C1 segment of cervical spinal cord (tissue), 14 donors: ENCODE results near the gene EIF4EBP3.

Experiments
- DNase-seq, 14 donors: peaks; one replicate each; lab custom pipeline; 2025; lab: John Stamatoyannopoulos, UW

EIF4EBP3 gene

DNA sequence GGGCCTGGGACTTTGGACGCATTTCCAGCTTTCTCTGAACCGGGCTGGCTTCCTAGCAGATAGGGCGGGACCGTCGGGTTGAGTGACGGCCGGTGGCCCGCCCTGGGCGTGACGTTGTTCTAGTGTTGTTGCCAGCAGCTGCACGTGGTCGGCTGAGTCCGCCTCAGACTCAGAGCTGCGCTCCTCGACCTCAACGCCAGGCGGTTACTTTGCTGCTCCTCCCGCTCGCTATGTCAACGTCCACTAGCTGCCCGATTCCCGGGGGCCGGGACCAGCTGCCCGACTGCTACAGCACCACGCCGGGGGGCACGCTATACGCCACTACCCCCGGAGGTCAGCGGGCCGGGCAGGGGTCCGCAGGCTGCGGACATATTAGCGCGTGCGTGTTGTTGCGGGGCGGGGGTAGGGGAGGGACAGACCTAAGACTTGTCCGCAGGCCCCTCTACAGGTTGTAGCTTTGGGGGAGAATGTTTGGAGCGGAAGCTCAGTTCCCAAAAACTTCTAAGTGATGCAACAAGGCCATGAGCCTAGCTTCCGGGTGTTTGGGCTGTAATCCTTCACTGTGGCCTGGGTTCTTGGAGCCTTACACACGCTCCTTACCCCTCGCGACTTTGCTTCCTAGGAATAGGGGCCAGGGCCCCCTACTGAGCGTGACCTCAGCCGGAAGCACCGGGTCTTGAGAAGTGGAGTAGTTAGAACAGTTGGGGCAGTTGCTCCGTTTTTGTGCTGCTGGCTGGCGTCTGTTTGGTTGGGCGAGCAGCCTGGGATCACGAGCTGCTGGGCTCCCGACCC is at the start of gene EIF4EBP3:
Gene EIF4EBP3 (plus strand): TSS at position 155 of the 792 bp plus-strand sequence. CDS start 76 bp downstream, at position 231.
- peak; percentile 52 to 97 (median 91) for DNase-seq

DNA sequence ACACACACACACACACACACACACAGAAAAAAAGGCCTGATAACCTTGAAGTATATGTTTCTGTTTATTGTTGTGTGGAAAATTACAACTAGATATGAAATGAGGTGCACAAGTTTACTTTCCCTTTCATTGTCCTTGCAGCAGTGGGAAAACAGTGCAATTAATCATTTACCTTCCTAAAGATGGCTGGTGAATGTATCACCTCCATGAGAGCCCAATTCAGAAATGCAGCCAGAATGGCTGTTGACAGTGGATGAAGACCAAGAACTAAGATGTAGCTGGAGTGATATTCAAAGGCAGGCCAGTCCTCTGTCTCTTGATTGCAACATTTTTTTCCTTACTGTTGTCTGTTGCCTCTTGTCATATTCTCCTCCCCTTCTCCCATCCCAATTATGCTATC is 49.6 kb upstream of the EIF4EBP3 start:
- no peak for DNase-seq

DNA sequence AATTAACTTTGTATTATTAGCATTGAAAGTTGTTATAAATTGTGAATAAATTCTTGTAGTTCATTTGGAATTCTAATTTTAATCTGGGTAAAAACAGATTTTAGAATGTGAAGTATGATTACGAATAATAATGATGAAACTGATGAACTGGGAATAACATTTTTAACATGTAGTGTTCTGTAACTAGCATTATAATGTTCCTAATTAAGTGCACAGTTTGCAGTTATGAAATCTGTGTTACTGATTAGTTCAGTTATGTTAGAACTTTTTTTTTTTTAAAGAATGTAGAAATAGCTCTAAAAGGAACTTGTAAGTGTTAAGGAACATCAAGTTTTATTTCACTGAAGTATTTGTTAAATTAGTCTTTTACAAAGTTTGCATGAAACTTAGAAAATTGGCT is 48.9 kb upstream of the EIF4EBP3 start:
- no peak for DNase-seq

- DNase-seq: no peak
Observed at GRCh38 chr5:140502834-140503233, 44.6 kb upstream of the EIF4EBP3 start.

DNA sequence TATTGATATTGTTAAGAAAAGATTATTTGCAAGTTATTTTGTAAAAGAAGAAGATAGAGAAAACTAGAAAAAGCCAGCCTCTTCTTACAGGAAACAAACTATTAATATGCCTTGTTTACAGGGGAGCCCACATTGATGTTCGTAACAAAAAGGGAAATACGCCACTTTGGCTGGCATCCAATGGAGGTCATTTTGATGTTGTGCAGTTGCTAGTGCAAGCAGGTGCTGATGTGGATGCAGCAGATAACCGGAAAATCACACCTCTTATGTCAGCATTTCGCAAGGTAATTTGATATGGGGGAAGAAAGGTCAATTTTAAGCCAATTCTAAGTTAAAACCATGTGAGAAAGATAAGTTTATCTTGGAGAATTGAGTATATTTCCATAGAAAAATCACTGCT is 37.6 kb upstream of the EIF4EBP3 start:
- DNase-seq: no peak

GRCh38 chr5:140513124-140513523 is 34.3 kb upstream of the EIF4EBP3 start:
- DNase-seq: no peak

GRCh38 chr5:140524003-140524402 is 23.5 kb upstream of the EIF4EBP3 start:
- DNase-seq: no peak

DNA sequence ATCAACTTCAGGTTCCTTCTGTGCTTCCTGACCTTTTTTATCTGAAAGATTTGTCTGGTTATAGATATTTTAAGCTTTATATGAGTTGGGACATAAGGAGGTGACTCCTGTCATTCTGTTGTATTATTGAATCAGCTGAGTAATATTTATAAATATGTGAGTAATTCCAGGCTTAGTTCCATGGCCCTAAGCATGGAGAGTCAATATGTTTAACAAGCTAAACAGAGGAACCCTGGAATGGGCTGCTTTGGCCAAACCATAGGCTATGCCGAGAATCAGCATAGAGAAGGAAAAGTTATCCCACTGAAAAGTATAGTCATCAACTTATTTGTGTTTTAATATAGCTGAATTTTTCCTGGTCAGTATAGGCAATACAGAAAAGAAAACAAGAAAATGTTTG is 7.2 kb upstream of the EIF4EBP3 start:
- no peak for DNase-seq

- no peak for DNase-seq
Observed at GRCh38 chr5:140542972-140543371, 4.5 kb upstream of the EIF4EBP3 start.

DNA sequence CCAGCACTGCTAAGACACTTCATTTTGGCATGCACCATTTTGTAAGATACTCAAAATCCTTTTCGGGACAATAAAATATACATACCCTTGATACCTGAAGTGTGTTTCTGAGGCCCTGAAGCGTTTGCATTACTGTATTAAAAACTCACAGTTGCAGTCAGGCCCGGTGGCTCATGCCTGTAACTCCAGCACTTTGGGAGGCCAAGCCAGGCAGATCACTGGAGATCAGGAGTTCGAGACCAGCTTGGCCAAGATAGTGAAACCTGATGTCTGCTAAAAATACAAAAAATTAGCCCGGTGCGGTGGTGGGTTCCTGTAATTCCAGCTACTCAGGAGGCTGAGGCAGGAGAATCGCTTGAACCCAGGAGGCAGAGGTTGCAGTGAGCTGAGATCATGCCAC is 2.5 kb upstream of the EIF4EBP3 start:
- DNase-seq: no peak

DNA sequence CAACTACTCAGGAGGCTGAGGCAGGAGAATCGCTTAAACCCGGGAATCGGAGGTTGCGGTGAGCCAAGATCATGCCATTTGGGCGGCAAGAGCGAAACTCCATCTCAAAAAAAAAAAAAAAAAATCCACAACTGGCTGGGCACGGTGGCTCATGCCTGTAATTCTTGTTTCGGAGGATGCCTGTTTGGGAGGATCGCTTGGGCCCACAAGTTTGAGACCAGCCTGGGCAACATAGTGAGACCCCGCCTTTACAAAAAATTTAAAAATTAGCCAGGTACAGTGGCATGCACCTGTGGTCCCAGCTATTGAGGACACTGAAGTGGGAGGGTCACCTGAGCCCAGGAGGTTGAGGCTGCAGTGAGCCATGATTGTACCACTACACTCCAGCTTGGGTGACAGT is 1.9 kb upstream of the EIF4EBP3 start:
- no peak for DNase-seq

- DNase-seq: no peak
Observed at GRCh38 chr5:140546851-140547507, 483 bp upstream of the EIF4EBP3 start.

GRCh38 chr5:140548300-140548688 is 832 bp downstream of the EIF4EBP3 start:
- no peak for DNase-seq

DNA sequence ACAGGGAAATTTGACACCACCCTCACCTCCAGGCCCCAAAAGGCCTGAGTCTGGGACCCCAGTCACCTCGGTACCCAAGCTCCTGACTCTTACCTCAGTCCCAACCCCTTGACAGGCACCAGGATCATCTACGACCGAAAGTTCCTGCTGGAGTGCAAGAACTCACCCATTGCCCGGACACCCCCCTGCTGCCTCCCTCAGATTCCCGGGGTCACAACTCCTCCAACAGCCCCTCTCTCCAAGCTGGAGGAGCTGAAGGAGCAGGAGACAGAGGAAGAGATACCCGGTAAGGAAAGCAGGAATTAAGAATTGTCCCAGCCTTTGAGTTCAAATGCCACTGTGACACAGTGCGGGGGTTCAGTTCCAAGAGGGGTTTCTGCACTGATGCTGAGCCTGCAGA is 1.3 kb downstream of the EIF4EBP3 start:
- DNase-seq: no peak

- DNase-seq: peak in 3 of 14 donors; percentile 16 to 39 (median 24)
Observed at GRCh38 chr5:140549237-140550144, 2.0 kb downstream of the EIF4EBP3 start.

GRCh38 chr5:140550147-140551079 is 3.0 kb downstream of the EIF4EBP3 start:
- DNase-seq: no peak

DNA sequence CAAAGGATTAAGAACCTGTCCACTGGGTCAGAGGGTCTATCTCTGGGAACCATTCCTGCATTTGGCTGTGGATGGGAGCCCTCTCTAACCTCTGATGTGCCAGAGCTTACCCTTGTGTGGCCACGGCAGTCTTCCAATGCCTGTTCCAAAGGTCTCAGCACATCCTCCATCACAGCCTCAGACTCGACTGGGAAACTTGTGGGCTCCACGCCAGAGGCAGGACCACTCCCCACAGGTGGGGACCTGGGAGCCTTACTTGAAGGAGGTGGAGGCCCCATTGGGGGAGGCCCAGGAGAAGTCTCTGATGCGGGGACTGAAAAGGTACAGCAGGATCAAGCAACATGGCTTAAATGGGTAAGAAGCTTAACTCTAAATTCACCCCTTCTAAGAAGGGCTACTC is 4.4 kb downstream of the EIF4EBP3 start:
- no peak for DNase-seq

GRCh38 chr5:140553657-140554056 is 6.2 kb downstream of the EIF4EBP3 start:
- DNase-seq: no peak

GRCh38 chr5:140554454-140554853 is 7.0 kb downstream of the EIF4EBP3 start:
- DNase-seq: no peak

- no peak for DNase-seq
Observed at GRCh38 chr5:140555747-140556312, 8.4 kb downstream of the EIF4EBP3 start.

DNA sequence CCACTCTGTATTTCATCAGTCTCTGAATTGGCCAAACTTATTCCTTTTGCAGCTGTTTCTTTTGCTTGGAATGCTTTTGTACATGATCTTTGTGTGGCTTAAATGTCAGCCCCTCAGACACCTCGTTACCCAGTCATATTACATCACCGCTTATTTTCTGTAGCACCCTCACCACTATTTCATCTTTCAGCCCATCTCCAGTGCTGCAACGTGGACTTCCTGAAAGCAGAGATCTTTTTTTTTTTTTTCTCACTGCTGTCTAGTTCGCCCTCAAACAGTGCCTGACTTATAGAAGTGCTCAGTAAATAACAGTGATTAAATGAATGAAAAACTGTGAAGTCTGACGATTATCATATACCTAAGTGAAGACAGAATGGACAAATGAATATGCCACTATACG is 9.0 kb downstream of the EIF4EBP3 start:
- no peak for DNase-seq
